ENCODE results near the gene BPGM.

- no peak for TF ChIP-seq CTCF (IDR thresholded peaks at IDR 0.05)
- TF ChIP-seq POLR2A (IDR thresholded peaks at IDR 0.05): no peak
Observed at GRCh38 chr7:134699021-134699818, 52.6 kb downstream of the BPGM start.

Data from heart left ventricle (tissue), 13 donors.